Ectodermal cell (in vitro differentiated cells): ENCODE measurements around the gene COL4A6.
"Not testable (repeated sequence)": the region's sequence is repeated elsewhere in the genome, so short reads cannot be mapped to it uniquely, and the experiment has no call there.

Source experiments
- H3K27ac ChIP-seq: 2 replicates; pipeline ENCODE4 v1.7.0; 2013; ENCODE audit warnings: mild to moderate bottlenecking, low read depth, low read length; ENCODE audit not compliant: insufficient read depth, poor library complexity, severe bottlenecking
- H3K27me3 ChIP-seq: 2 replicates; pipeline ENCODE4 v1.7.0; 2013; ENCODE audit warnings: mild to moderate bottlenecking, low read length; ENCODE audit not compliant: insufficient read depth, control insufficient read depth, poor library complexity, severe bottlenecking
- H3K36me3 ChIP-seq: one replicate; pipeline ENCODE4 v1.7.0; 2013; ENCODE audit warnings: low read length; ENCODE audit not compliant: control insufficient read depth, insufficient read depth
- H3K4me1 ChIP-seq: one replicate; pipeline ENCODE4 v1.7.0; 2013; ENCODE audit warnings: low read length; ENCODE audit not compliant: control insufficient read depth, insufficient read depth
- H3K4me3 ChIP-seq: 2 replicates; pipeline ENCODE4 v1.7.0; 2013; ENCODE audit warnings: low read depth, low read length, control low read depth; ENCODE audit not compliant: insufficient read depth
- H3K9me3 ChIP-seq: 2 replicates; pipeline ENCODE4 v1.7.0; 2013; ENCODE audit warnings: mild to moderate bottlenecking, low read length, moderate library complexity; ENCODE audit not compliant: control insufficient read depth
- WGBS, 2 experiments: methylation state at CpG; one replicate each; pipeline ENCODE4 v1.1.7; 2013; ENCODE audit warnings: missing lambda C conversion rate in 2 of 2; 5-methylcytosine and 5-hydroxymethylcytosine counted together

COL4A6 gene

DNA sequence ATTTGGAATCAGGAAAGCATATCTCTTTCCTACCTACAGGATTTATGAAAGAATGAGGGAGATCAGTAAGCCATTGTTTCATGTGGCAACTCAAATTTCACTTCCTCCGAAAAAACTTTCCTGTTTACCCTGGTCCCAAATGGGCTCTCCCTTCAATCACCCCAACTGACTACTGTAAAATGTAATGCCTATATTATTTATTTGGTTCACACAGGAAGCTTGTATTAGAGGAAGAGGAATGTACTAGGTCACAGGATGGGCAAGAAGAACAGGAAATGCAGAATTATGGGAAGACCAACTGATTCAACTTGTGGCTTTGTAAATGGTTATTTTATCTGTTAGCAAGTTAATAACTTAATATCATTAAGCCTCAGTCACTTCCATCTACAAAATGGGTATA is 23.1 kb downstream of the COL4A6 start:
- no peak overlapping the region for H3K4me3 ChIP-seq
- H3K4me1 ChIP-seq: no peaks in the 10 kb centered on the region
- H3K36me3 ChIP-seq: no peaks in the 10 kb centered on the region
- H3K27me3 ChIP-seq: no peaks in the 10 kb centered on the region
- WGBS, 2 experiments: no CpG with 5 or more reads among the region's 1 CpG
- H3K9me3 ChIP-seq: no peaks in the 10 kb centered on the region
- no peak overlapping the region for H3K27ac ChIP-seq

DNA sequence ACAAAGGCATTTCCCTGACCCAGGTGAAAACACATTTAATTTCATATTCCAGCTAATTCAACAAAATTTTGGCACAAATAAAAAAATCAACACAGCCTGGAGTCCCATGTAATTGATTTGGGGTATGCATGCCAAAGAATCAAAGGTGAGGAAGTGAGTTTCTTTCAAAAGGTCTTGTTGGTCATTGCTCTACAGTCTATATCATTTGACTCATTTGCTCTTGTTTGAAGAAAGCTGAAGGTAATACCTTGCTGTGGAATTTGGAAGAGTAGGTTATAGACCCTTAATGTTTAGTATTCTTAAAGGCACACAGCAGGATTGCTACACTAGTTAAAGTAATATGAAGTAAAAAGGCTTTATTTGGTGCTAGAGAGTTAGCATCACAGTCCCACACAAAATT is 25.4 kb downstream of the COL4A6 start:
- Histone ChIP-seq H3K36me3 (no peaks in the 10 kb centered on the region), H3K27me3 (no peaks in the 10 kb centered on the region), H3K4me3 (no peak overlapping the region), H3K4me1 (no peaks in the 10 kb centered on the region), H3K27ac (no peak overlapping the region), H3K9me3 (no peaks in the 10 kb centered on the region)

DNA sequence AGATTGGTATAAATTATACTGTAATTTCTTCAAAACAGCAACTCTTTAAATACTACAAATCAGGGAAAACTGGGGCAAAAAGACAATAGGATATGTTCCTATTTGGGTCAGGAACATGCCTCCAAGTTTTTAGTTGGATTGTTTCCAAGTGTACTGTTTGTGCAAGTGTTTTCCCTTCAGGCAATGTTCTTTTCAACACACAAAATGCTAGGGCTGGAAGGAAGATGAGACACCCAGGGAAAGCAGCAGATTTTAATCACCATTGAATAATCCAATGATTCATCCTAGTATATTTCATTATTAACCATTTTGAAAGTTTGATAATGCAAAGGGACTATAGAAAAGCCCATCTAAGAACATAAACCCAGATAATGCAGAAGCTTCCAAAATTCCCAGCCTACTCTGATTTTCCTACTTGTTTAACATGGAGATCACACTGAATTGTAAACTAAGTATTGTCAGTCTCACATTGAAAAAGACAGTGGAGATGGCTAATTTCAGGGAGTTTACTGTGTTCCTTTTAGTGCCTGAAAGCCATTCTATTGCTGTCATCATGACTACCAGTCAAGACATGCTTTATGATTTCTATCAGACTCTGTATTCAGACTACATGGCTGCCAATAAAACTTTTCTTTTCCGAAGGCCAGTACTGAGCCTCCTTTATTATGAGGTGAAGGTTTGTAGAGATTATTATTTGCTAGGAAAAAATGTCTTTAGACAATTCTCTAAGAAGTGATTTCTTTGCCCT is 38.6 kb downstream of the COL4A6 start:
- WGBS, 2 experiments: 100% methylated on average over 1 of the region's 1 CpG; no CpG with 5 or more reads in 1 of the 2 experiments
- Histone ChIP-seq H3K4me1 (no peaks in the 10 kb centered on the region), H3K9me3 (no peaks in the 10 kb centered on the region), H3K4me3 (no peak overlapping the region), H3K27ac (no peak overlapping the region), H3K27me3 (no peaks in the 10 kb centered on the region), H3K36me3 (no peaks in the 10 kb centered on the region)

DNA sequence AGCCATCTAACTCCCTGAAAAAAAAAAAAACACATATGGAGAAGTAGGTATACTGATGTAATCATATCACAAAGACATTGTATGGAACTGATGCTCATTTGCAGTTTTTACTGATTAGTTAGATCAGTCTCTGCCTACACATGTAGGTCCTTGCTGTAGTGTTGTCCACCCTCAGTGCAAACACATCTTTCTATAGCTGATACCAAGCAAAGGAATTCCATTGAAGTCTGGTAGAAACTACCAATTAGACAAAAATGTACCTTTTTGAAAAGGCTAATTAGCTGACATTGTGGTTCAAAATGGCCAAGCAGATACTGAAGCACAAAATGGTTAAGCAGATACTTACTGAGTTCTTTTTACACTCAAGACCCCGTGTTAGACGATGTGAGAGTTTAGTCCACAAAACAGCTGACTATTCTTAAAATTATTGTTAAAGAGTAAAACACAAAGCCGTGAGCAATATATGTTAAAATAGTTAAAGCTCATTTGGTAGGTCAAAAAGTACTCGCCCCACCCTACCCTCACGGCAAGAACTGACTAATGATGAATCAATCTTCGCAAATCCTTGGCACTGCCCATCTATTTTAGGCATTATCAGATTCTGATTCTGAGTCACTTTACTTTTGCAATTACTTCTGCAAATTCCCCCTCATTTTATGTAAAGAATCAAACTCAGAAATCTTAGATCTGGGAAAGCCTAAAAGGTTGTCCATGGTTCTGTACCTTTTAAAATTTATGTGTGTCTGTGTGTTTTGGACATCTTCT is 40.4 kb downstream of the COL4A6 start:
- Histone ChIP-seq H3K4me3 (no peak overlapping the region), H3K27ac (no peak overlapping the region), H3K27me3 (no peaks in the 10 kb centered on the region), H3K36me3 (no peaks in the 10 kb centered on the region), H3K9me3 (no peaks in the 10 kb centered on the region), H3K4me1 (no peaks in the 10 kb centered on the region)
- WGBS, 2 experiments: 96 to 98% methylated on average over 5 to 6 of the region's 6 CpGs

DNA sequence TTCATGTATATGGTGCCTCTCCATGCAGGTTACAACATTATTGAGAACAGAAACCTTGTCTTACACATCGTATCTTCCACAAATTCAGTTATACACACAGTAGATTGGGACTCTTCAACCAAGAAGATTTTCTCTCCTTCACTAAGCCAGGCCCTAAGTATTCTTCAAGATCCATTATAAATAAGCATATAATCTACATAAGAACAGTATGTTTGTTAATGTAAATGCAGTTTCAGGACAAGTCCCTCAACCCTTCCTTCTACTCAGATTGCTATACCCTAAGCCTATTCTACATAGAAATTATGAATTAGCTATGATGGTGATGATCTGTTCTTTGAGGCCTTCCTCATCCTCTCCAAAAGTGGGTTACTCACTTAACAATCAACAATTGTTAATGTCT is 41.2 kb downstream of the COL4A6 start:
- 75 to 79% methylated on average over 1 of the region's 1 CpG for WGBS, 2 experiments
- Histone ChIP-seq H3K27ac (no peak overlapping the region), H3K4me3 (no peak overlapping the region), H3K4me1 (no peaks in the 10 kb centered on the region), H3K36me3 (no peaks in the 10 kb centered on the region), H3K27me3 (no peaks in the 10 kb centered on the region), H3K9me3 (no peaks in the 10 kb centered on the region)

DNA sequence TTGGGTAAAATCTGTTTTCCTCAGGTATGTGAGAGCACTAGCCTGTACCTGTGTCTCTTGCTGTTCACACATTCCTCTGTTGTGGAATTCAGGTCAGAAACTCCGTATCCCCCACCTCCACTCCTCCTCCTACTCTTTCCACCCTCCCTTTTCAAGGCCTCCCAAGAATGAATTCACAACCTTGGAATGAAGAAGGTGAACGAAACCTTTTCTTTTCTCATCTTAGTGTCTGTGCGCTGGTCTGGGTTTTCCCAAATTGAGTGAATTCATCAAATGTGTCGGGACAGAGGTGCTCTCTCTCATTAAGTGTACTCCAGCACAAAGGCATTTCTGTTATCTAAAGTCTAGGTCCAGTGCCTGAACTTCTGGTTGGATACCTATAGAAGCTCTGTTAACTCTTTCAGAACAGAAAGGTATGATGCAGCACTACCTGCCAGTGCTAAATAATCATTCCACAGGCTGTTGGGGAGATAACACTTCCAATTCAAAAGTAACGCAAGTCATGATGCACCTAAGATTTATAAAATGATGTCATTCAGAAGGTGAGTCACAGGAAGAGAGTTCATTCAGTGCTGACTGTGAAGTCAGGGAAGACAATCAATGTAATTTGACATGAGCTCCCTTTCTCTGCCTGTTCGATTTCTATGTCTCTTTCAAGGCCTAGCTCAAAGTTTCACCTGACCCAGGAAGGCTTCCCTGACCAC is 41.9 kb downstream of the COL4A6 start:
- Histone ChIP-seq H3K4me3 (no peak overlapping the region), H3K27me3 (no peaks in the 10 kb centered on the region), H3K36me3 (no peaks in the 10 kb centered on the region), H3K27ac (no peak overlapping the region), H3K4me1 (no peaks in the 10 kb centered on the region), H3K9me3 (no peaks in the 10 kb centered on the region)
- 72 to 75% methylated on average over 6 of the region's 6 CpGs for WGBS, 2 experiments

DNA sequence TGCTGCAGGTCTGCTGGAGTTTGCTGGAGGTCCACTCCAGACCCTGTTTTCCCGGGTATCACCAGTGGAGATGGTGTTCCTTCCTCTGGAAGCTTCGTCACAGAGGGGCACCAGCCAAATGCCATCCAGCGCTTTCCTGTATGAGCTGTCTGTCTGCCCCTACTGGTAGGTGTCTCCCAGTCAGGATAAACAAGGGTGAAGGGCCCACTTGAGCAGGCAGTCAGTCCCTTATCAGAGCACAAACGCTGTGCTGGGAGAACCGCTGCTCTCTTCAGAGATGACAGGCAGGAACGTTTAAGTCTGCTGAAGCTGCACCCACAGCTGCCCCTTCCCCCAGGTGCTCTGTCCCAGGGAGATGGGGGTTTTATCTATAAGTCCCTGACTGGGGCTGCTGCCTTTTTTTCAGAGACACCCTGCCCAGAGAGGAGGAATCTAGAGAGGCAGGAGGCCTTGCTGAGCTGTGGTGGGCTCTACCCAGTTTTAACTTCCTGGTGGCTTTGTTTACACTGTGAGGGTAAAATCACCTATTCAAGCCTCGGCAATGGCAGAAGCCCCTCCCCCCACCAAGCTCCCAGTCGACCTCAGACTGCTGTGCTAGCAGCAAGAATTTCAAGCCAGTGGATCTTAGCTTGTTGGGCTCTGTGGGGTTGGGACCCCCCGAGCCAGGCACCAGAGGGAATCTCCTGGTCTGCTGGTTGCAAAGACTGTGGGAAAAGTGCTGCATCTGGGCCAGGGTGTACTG is 47.1 kb downstream of the COL4A6 start:
- not testable (repeated sequence) for H3K36me3 ChIP-seq, H3K4me1 ChIP-seq, H3K27ac ChIP-seq, H3K4me3 ChIP-seq, H3K27me3 ChIP-seq, H3K9me3 ChIP-seq
- 71 to 72% methylated on average over 7 to 9 of the region's 9 CpGs for WGBS, 2 experiments

DNA sequence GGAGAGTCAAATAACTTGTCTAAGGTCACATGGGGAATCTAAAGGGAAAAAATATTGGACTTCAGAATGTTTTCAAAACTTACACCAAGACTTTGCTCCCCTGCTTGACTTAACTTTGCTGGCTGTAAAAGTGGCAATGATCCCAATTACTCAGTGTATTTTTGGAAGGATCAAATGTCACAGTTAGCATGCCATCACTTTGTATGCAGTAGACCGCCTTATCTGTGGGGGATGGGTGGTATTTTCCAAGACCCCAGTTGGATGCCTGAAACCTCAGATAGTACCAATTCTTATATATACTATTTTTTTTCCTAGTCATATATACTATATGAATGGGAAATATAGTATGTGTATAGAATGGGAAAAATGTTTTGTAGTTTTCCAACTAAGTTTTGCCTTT is 53.4 kb downstream of the COL4A6 start:
- WGBS, 2 experiments: 100% methylated on average over 1 of the region's 1 CpG; no CpG with 5 or more reads in 1 of the 2 experiments
- Histone ChIP-seq H3K4me1 (no peaks in the 10 kb centered on the region), H3K27ac (no peak overlapping the region), H3K4me3 (no peak overlapping the region), H3K9me3 (no peaks in the 10 kb centered on the region), H3K27me3 (no peaks in the 10 kb centered on the region), H3K36me3 (no peaks in the 10 kb centered on the region)

DNA sequence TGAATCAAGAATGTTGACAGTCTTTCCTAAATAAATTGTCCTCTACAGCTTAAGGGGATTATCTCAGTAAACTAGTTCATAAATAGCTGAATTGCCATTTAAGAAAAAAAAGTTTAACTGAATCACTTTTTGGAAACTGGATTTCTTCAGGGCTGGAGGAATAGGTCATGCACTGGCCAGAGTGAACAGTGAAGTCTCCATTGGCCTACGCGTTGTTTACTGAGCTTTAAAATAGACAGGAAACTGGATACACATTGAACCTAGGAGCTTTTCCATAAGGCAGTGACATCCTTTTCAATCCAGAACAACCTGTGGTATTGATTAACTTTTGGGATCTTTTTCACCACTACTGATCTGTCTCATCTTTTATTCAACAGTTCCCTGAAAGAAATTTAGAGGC is 58.0 kb downstream of the COL4A6 start:
- H3K9me3 ChIP-seq: no peaks in the 10 kb centered on the region
- H3K27ac ChIP-seq: no peak overlapping the region
- no peak overlapping the region for H3K4me3 ChIP-seq
- no peaks in the 10 kb centered on the region for H3K27me3 ChIP-seq
- no peaks in the 10 kb centered on the region for H3K4me1 ChIP-seq
- WGBS, 2 experiments: 92% methylated on average over 2 of the region's 2 CpGs
- H3K36me3 ChIP-seq: no peaks in the 10 kb centered on the region

DNA sequence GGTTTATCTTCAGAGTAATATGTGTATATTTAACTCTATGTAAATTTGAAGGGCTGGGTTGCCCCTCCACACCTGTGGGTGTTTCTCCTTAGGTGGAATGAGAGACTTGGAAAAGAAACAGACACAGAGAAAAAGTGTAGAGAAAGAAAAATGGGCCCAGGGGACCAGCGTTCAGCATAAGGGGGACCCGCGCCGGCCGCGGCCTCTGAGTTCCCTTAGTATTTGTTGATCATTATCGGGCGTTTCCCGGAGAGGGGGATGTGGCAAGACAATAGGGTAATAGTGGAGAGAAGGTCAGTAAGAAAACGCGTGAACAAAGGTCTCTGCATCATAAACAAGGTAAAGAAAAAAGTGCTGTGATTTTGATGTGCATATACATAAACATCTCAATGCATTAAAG is 61.4 kb downstream of the COL4A6 start:
- not testable (repeated sequence) for H3K4me3 ChIP-seq, H3K36me3 ChIP-seq, H3K9me3 ChIP-seq, H3K27ac ChIP-seq, H3K27me3 ChIP-seq
- peaks cover 12% of the 10 kb centered on the region for H3K4me1 ChIP-seq
- WGBS, 2 experiments: 41 to 42% methylated on average over 9 of the region's 11 CpGs
